GM21381 (cell line): ENCODE data around the gene PHF10.
"Not testable (repeated sequence)": the region's sequence is repeated elsewhere in the genome, so short reads cannot be mapped to it uniquely, and the experiment has no call there.

Experiments used
- ATAC-seq: cut with Tn5 transposase; IDR thresholded peaks from one replicate; pipeline ENCODE4 v1.9.1; 2021; ENCODE audit warnings: mild to moderate bottlenecking, moderate library complexity; ENCODE audit not compliant: unreplicated experiment

PHF10 gene

GRCh38 chr6:169723200-169723909, 945 bp downstream of the PHF10 start:
- peak; percentile 40 for ATAC-seq

DNA sequence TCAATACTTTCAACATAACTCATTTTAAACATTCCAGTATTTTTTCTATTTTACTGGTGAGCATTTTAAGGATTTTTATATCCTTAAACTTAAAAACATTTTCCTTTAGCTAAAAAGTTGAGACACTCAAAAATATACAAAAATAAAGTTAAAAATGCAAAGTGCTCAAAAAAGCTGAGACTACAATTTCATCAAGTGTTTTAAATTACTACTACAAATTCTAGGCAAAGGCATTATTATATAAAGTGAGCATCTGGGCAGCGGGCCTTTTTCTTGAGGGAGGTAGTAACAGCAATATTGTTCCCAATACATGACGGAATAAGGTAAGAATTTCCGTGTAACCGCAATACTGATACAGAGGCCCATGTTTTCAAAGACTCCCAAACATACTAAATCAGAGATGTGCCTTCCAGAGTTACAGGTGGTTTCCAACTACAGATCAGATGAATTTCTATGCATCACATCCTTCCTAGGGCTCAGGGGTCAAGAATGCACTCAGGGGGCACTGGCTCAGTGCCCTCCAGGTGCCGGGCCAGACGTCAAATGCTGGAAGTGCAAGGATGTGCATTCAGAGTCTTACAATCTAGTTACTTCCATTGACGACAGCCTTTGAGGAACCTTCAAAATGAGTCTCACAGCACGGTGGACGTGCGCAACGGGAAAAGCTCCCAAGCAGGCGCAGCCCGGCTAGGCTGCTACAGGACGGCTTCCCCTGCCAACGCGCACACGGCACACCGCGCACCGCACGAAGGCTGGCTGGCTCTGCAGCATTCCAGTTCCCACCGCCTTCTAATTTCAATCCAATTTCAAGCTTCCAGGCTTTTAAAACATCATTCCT, 1.7 kb downstream of the PHF10 start:
- peak; percentile 16 for ATAC-seq

DNA sequence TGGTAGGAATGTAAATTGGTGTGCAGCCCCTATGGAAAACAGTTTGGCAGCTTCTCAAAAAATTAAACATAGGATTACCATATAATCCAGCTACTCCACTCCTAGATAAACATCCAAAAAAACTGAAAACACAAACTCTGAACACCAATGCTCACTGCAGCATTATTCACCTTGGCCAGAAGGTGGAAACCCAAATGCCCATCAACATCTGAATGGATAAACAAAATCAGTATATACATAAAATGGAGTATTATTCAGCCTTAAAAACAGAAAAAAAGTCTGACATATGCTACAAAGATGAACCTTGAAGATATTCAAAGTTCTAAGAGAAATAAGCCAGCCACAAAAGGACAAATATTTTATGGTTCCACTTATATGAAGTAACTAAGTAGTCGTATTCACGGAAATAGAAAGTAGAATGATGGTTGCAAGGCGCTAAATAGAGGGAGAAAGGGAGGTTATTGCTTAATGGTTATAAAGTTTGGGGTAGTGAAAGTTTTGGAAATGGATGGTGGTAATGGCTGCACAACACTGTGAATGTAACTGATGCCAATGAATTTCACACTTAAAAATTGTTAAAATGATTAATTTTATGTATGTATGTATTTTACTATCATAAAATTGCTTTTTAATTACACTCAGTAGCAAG, 4.0 kb downstream of the PHF10 start:
- no peak for ATAC-seq

DNA sequence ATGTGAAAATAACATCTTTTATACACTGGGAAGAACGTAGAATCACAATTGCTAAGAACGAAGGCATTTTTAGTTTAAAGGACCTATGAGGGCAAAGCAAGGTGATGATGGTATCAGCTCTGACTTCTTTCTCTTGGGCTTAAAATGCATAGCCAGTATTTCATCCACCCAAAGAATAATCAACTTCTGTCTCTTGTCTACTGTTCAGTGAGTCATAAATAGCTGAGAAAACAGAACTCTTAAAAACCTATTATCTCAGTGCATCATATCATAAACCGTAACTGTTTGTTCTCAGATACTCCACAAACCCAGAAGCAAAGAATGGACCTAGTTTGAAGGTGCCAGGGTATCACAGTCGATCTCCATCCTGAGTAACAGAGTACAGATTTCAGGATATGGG, 5.2 kb downstream of the PHF10 start:
- ATAC-seq = no peak

GRCh38 chr6:169714595-169714994, 9.7 kb downstream of the PHF10 start:
- ATAC-seq = no peak

GRCh38 chr6:169714178-169714577, 10.1 kb downstream of the PHF10 start:
- no peak for ATAC-seq

GRCh38 chr6:169710009-169710408, 14.3 kb downstream of the PHF10 start:
- ATAC-seq = no peak

GRCh38 chr6:169709293-169709692, 15.0 kb downstream of the PHF10 start:
- no peak for ATAC-seq

DNA sequence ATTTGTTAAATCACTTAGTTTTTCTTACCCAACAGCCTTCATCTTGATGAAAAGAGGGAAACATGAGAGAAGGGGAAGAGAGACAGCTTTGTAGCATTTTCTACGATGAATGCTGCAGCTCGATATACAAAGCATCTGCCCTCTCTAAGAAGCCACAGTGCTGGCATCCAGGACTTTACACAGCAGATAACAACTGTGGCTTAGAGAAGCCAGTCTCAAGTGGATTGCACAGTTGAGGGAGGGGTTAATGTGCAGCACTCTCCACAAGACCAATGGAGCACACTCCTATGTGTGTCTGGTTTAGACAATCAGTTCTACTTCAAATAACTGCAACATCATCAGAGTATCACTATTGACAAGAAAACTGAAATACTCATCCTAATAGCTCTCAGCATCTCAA, 16.5 kb downstream of the PHF10 start:
- no peak for ATAC-seq

GRCh38 chr6:169702840-169703246, 21.5 kb downstream of the PHF10 start:
- peak; percentile 6 for ATAC-seq

GRCh38 chr6:169701954-169702839, 22.1 kb downstream of the PHF10 start, which contains the start of the genes C6orf120 and WDR27:
Gene C6orf120 (plus strand): TSS chr6:169702126. CDS start chr6:169702460, 334 bp downstream.
Gene WDR27 (minus strand): TSS chr6:169702029. CDS start chr6:169689005, 13,024 bp downstream.
- ATAC-seq = peak; percentile 94

DNA sequence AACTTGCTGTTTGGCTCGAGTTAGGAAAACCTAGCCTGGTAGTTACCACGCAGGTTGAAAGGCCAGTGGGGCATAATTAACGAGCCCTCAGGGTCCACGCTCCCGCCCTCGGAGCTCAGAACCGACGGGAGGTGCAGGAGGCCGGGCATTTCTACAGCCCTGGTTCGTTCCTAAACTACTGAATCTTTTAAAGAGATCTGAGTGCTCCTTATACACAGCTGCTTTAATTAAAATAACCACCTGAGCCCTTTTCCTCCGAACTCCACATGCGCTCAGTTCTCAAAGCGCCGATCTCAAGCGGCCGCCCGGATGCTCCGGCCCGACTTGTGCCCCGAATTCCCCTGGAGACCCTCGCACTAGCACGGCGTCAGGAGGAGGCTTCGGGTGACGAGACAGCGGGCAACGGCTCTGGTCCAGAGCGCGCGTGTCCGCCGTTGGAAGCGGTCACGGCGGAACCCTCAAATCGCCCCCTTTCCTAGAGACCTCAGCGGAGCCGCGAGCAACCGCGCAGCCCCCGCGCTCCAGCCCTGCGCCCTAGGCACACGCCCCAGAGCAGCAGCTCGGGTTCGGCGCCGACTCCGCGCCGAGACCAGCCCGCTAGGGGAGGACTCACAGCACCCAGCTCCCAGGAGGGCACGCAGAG, 22.9 kb downstream of the PHF10 start:
- ATAC-seq = peak; percentile 10

DNA sequence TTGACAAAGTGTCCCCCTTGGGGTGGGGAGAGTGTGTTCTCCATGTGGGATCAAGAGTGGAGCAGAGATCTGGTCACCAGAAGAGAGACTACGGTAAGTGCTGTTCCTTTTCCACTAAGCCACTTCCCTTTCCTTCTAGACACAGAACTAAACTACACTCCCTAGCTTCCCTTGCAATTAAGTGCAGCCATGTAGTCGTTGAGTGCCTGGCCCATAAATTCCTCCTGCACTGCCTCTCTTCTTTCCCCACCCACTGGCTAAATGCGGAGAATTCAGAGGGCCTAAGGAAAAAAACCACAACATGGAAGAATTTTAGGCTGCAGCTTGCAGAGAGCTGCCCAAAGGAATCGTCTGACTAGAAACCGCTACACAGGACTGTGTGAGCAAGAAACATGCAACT, 24.0 kb downstream of the PHF10 start:
- no peak for ATAC-seq

DNA sequence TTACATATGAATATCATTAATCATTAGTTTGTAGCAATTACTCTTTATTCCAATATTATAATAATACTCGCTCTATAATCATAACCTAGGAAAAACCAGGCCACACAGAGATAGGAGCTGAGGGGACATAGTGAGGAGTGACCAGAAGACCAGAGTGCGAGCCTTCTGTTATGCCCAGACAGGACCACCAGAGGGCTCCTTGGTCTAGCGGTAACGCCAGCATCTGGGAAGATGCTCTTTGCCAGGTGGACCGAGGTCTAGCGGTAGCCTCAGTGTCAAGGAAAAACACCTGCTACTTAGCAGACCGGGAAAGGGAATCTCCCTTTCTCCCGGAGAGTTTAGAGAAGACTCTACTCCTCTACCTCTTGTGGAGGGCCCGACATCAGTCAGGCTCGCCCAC, 27.2 kb downstream of the PHF10 start:
- not testable (repeated sequence) for ATAC-seq

DNA sequence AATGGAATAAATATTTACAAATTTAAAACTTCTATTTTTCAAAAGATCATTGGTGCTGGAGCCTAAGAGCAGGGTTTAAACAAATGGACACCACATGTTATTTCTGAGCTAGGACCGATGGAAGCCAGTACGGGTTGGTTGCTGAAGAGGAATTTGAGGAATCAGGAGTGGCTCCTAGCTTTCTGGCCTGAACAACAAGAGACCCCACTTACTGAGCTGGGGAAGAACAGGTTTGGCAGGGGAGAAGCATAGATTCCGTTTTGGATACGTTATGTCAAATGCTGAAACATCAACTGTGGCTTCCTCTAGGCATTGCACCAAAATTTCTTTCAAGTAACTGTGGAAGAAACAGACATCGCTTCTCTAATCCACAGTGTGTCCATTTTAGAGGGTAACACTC, 29.2 kb downstream of the PHF10 start:
- no peak for ATAC-seq

GRCh38 chr6:169692516-169692915, 31.8 kb downstream of the PHF10 start:
- ATAC-seq = no peak

DNA sequence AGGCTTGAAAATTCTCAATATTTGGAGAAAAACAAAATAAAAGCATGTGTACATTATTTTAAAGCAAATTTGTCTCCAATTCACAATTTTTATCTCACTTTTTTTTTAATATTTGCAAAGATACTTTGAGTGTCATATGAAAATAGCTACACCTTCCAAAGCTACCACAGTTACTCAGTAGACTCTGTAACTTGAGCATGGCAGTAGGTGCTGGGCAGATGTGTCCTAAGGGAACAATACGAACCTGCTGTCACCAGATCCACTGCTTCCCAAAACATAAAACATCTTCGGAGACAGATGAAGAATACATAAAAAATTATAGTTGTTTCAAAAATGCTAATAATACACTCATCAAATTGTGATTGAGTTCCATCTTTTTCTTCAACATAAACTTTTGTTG, 33.0 kb downstream of the PHF10 start:
- no peak for ATAC-seq

- ATAC-seq = no peak
Measured at GRCh38 chr6:169689287-169689686, 35.0 kb downstream of the PHF10 start.

DNA sequence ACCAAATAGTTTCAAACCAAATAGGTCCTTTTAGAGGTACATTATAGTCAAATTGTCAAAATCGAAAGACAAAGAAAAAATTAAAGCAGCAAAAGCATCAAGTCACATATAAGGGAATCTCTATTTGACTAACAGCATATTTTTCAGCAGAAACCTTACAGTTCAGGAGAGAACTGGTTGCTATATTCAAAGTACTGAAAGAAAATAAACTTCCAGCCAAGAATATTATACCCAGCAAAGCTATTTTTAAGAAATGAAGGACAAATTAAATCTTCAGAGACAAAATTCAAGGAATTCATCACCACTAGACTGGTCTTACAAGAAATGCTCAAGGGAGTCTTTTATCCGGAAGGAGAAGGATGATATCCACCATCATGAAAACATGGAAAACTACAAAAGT, 38.4 kb downstream of the PHF10 start:
- no peak for ATAC-seq

GRCh38 chr6:169684056-169684455, 40.2 kb downstream of the PHF10 start:
- ATAC-seq = no peak
